ES-I3 (cell line): ENCODE measurements around the gene HBE1.

Source experiments
- H3K36me3 ChIP-seq: 2 replicates; pipeline ENCODE4 v1.6.1; 2013; ENCODE audit warnings: mild to moderate bottlenecking, low read length, control low read depth, moderate library complexity; ENCODE audit not compliant: insufficient read depth
- H3K4me1 ChIP-seq: 2 replicates; pipeline ENCODE4 v1.6.1; 2013; ENCODE audit warnings: mild to moderate bottlenecking, control low read depth, low read length; ENCODE audit not compliant: insufficient read depth
- H3K9ac ChIP-seq: 2 replicates; pipeline ENCODE4 v1.6.1; 2013; ENCODE audit warnings: low read depth, mild to moderate bottlenecking, low read length, moderate library complexity
- H3K9me3 ChIP-seq: 2 replicates; pipeline ENCODE4 v1.6.1; 2013; ENCODE audit warnings: mild to moderate bottlenecking, low read length, moderate library complexity; ENCODE audit not compliant: control insufficient read depth, insufficient read depth

Gene HBE1

DNA sequence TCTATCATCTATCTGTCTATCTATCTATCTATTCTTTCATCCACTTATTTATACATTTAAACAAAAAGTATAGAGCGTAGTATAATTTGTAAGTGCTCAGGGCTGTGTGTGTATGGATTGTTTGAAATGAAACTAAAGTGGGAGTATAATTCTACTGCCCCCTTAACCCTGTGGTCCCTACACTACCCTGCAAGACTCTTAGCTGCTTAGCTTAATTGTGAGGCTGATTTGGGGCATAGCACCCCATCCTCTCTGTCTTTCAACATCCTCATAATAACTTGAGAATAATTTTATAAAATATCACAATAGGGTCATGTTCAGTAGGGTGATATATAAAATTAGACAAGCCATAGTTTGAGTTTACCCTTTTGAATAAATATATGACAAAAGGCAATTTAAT, 20.4 kb upstream of the HBE1 start:
- no peaks in the 10 kb centered on the region for H3K36me3 ChIP-seq
- no peaks in the 10 kb centered on the region for H3K4me1 ChIP-seq
- no peak overlapping the region for H3K9ac ChIP-seq
- no peaks in the 10 kb centered on the region for H3K9me3 ChIP-seq

DNA sequence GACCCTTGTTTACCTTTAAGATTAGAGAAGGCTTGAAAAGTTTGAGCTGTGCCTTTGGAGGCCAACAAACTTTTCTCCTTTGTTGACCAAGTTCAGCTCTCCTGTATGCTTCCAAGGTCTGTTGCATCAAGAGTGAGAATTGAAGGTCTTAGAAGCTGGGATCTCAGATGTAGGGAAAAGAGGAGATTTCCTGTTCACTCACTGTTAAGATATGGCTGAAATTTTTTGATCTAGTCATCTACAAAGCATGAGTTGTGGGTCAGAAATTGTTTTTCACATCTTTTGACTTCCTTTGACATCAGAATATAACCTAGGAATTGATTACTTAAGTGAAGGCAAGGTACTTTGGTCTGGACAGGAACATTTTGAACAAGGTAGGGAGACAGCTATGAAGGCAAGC, 20.0 kb upstream of the HBE1 start:
- Histone ChIP-seq H3K9ac (no peak overlapping the region), H3K36me3 (no peaks in the 10 kb centered on the region), H3K9me3 (no peaks in the 10 kb centered on the region), H3K4me1 (no peaks in the 10 kb centered on the region)

DNA sequence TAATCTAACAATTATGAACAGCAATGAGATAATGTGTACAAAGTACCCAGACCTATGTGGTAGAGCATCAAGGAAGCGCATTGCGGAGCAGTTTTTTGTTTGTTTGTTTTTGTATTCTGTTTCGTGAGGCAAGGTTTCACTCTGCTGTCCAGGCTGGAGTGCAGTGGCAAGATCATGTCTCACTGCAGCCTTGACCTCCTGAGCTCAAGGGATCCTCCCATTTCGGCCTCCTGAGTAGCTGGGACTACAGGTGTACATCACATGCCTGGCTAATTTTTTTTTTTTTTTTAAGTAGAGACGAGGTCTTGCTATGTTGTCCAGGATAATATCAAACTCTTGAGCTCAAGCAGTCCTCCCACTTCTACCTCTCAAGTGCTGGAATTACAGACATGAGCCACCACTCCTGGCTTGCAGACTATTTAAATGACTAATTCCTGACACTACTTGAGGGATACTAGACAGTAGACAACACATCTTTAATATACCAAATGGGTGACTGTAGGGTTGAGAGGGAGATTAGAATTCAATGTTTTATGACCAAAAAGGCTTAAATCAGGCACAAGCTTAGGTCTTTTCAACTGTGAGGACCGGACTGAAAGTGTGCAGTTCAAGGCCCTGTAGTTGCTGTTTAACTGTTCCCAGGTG, 19.3 kb upstream of the HBE1 start:
- no peaks in the 10 kb centered on the region for H3K4me1 ChIP-seq

DNA sequence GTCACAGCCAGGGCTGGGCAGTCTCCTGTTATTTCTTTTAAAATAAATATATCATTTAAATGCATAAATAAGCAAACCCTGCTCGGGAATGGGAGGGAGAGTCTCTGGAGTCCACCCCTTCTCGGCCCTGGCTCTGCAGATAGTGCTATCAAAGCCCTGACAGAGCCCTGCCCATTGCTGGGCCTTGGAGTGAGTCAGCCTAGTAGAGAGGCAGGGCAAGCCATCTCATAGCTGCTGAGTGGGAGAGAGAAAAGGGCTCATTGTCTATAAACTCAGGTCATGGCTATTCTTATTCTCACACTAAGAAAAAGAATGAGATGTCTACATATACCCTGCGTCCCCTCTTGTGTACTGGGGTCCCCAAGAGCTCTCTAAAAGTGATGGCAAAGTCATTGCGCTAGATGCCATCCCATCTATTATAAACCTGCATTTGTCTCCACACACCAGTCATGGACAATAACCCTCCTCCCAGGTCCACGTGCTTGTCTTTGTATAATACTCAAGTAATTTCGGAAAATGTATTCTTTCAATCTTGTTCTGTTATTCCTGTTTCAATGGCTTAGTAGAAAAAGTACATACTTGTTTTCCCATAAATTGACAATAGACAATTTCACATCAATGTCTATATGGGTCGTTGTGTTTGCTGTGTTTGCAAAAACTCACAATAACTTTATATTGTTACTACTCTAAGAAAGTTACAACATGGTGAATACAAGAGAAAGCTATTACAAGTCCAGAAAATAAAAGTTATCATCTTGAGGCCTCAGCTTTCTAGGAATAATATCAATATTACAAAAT, 18.6 kb upstream of the HBE1 start:
- Histone ChIP-seq H3K36me3 (no peaks in the 10 kb centered on the region), H3K4me1 (no peaks in the 10 kb centered on the region), H3K9me3 (no peaks in the 10 kb centered on the region), H3K9ac (no peak overlapping the region)

More for the DNA sequence above, 19.3 kb upstream of the HBE1 start:
- no peaks in the 10 kb centered on the region for H3K36me3 ChIP-seq
- H3K9ac ChIP-seq: no peak overlapping the region
- no peaks in the 10 kb centered on the region for H3K9me3 ChIP-seq

DNA sequence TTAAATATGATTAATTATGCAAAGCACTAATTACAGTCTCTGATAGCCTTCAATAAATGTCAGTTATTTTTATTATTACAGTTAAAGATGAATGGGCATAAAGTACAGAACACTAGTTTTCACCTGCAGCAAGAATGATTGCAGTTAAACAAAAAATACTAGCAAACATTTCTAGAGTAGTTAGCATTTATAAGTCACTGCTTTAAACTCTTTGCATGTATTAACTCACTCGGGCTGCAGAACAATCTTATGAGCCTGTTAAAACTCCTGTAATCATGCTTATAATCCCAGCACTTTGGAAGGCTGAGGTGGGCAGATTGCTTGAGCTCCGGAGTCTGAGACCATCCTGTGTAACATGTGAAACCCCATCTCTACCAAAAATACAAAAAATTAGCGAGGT, 17.2 kb upstream of the HBE1 start:
- no peak overlapping the region for H3K9ac ChIP-seq
- H3K9me3 ChIP-seq: no peaks in the 10 kb centered on the region
- no peaks in the 10 kb centered on the region for H3K36me3 ChIP-seq
- no peaks in the 10 kb centered on the region for H3K4me1 ChIP-seq

DNA sequence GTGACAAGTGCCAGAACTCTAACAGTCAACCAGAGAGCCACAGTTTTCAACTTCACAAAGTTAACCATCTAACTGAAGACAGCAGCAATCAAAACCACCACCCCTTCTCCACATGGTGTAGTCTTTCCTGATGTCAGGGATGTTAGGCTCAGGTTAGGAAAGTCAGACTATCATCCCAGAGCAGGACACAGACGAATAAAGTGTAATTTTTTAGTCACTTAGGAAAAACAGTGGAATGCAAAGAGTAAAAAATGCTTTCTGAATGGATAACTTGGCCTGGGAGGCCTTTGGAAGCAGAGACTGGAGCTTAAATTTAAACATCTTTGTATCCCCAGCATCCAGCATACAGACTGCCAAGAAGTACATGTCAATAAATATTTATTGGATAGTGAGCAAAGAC, 16.6 kb upstream of the HBE1 start:
- Histone ChIP-seq H3K36me3 (no peaks in the 10 kb centered on the region), H3K4me1 (no peaks in the 10 kb centered on the region), H3K9ac (no peak overlapping the region)

DNA sequence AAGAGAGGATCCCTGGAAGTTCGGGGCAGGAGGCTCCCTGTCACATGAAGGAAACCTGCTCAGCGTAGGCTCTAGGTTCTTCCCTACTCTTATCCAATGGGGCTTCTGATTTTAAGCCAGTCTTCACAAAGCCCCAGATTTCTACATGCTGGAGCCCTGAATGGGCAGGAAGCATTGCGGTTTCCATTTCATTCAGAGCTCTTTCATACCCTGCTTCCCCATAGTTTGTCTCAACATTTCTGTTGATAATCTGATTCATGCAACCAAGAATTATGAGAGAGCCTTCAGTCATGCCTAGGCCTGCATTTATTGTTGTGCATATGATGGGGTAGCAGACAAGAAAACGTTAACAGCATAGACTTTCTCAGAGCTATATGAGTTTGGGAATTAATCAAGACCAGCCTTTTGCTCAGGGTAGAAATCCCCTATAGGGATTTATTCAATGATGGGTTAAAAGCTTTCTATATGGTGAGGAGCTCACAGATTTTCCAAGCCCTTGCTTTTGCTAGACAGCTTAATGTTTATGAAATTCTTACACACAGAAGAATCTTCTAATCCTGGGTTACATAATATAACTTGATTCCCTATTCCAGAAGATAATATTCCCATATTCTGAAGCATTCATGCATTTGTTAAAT, 16.1 kb upstream of the HBE1 start:
- no peaks in the 10 kb centered on the region for H3K9me3 ChIP-seq
- no peak overlapping the region for H3K9ac ChIP-seq
- H3K4me1 ChIP-seq: peaks cover 5% of the 10 kb centered on the region; the same call in 1 of the 2 replicates
- H3K36me3 ChIP-seq: no peaks in the 10 kb centered on the region

More for the DNA sequence above, 16.6 kb upstream of the HBE1 start:
- H3K9me3 ChIP-seq: no peaks in the 10 kb centered on the region

DNA sequence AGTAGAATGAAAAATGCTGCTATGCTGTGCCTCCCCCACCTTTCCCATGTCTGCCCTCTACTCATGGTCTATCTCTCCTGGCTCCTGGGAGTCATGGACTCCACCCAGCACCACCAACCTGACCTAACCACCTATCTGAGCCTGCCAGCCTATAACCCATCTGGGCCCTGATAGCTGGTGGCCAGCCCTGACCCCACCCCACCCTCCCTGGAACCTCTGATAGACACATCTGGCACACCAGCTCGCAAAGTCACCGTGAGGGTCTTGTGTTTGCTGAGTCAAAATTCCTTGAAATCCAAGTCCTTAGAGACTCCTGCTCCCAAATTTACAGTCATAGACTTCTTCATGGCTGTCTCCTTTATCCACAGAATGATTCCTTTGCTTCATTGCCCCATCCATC, 14.9 kb upstream of the HBE1 start:
- Histone ChIP-seq H3K9ac (no peak overlapping the region), H3K4me1 (peaks cover 6% of the 10 kb centered on the region; the same call in 1 of the 2 replicates)

DNA sequence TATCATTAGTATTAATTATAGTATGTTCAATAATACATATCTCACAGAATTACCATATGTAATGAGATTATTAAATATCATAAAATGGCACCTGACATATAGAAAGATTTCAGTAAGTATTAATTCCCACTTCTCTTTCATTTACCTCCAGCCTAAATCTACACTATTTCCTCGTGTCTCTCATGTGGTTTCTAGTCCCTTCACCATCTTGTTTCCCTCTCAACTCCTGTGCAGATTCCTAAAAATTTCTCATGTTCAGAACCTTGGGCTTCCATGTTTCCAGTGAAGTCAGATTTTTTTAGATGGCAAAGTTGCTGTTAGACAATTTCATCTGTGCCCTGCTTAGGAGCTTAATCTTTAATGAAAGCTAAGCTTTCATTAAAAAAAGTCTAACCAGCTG, 14.1 kb upstream of the HBE1 start:
- Histone ChIP-seq H3K9ac (no peak overlapping the region), H3K9me3 (no peaks in the 10 kb centered on the region), H3K36me3 (no peaks in the 10 kb centered on the region), H3K4me1 (peaks cover 6% of the 10 kb centered on the region; the same call in 1 of the 2 replicates)

More for the DNA sequence above, 14.9 kb upstream of the HBE1 start:
- no peaks in the 10 kb centered on the region for H3K9me3 ChIP-seq
- no peaks in the 10 kb centered on the region for H3K36me3 ChIP-seq

DNA sequence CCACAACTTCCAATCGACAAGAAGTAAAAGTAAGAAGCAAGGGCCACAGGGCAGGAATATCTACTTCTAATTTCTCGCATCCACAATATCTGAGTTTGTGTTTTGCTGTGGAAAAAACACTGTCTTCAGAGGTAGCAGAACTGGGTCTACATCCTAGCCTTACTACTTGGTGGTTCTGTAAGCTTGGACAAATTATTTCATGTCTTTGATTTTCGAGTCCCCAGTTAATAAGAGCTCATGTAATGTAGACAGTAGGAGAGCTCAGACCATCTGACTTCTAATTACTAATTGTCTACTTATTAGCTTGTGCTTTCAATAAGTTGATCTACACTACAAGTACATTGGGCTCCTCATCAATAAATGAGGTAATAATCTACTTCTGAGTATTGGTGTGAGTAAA, 13.3 kb upstream of the HBE1 start:
- H3K36me3 ChIP-seq: no peaks in the 10 kb centered on the region
- H3K4me1 ChIP-seq: peaks cover 6% of the 10 kb centered on the region; the same call in 1 of the 2 replicates
- no peaks in the 10 kb centered on the region for H3K9me3 ChIP-seq
- H3K9ac ChIP-seq: no peak overlapping the region

DNA sequence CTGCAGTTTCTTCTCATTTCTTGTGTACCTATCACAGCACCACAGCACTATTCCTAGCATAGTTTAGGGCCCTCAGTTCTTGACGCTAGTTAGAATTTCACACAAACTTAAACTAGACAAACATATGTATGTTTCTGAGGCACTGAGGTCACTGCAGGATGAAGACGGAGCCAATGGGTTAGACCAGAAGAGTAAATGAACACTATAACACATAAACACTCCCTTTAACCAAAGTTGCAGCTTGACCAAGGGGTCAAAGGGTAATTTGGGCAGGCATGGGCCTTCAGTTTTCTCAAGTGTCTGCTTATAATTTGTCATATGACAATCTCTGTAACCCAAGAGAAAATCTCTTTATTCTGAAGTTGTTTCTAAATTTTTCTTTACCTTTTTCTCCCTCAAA, 12.9 kb upstream of the HBE1 start:
- H3K9me3 ChIP-seq: no peaks in the 10 kb centered on the region
- no peaks in the 10 kb centered on the region for H3K36me3 ChIP-seq
- peaks cover 6% of the 10 kb centered on the region; the same call in 1 of the 2 replicates for H3K4me1 ChIP-seq
- no peak overlapping the region for H3K9ac ChIP-seq

DNA sequence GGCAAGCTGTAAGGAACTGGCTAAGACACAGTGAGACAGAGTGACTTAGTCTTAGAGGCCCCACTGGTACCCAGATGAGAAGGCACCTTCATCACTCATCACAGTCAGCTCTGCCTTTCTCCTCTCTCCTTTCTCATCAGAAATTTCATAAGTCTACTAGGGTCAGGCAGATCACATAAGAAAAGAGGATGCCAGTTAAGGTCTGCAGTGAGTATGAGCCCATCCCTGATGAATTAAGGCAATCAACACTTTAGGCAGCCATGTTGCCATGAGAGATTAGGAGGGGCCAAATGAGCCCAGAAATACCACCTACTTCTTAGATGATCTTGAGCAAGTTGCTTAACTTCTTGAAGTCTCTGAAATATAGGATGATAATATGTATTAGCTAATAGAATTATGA, 11.9 kb upstream of the HBE1 start:
- Histone ChIP-seq H3K36me3 (no peaks in the 10 kb centered on the region), H3K4me1 (peaks cover 6% of the 10 kb centered on the region; the same call in 1 of the 2 replicates), H3K9ac (no peak overlapping the region), H3K9me3 (no peaks in the 10 kb centered on the region)

DNA sequence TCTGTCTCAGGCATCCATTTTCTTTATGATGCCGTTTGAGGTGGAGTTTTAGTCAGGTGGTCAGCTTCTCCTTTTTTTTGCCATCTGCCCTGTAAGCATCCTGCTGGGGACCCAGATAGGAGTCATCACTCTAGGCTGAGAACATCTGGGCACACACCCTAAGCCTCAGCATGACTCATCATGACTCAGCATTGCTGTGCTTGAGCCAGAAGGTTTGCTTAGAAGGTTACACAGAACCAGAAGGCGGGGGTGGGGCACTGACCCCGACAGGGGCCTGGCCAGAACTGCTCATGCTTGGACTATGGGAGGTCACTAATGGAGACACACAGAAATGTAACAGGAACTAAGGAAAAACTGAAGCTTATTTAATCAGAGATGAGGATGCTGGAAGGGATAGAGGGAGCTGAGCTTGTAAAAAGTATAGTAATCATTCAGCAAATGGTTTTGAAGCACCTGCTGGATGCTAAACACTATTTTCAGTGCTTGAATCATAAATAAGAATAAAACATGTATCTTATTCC, 10.9 kb upstream of the HBE1 start:
- Histone ChIP-seq H3K9ac (no peak overlapping the region), H3K4me1 (peaks cover 6% of the 10 kb centered on the region; the same call in 1 of the 2 replicates), H3K9me3 (no peaks in the 10 kb centered on the region), H3K36me3 (no peaks in the 10 kb centered on the region)

DNA sequence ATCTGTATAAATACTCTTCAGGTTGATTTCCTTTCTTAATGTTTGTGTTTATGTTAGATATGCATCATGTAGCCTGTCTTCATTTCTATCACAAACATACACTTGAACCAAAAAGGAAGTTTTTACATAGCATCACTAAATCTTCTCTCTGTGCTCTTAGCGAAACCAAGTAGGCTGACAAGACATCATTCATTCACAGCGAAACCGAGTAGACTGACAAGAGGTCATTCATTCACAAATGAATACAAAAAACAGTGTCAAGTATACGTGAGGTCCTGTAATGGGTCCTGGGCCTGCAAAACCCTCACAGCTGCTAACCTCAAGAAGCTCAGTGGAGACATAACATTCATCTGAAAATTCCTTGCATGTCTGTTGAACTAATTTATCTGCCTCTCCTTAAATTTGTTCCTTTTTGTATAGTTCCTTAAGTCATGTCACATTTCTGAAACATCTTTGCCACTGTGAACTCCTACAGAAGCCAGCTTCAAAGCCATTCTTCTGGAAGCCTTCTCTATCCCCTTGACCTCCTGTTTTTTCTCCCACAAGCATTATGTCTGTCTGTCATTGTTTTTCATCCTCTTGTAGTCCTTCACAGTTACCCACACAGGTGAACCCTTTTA, 9.8 kb upstream of the HBE1 start:
- no peaks in the 10 kb centered on the region for H3K36me3 ChIP-seq
- H3K4me1 ChIP-seq: peaks cover 8% of the 10 kb centered on the region; the same call in 1 of the 2 replicates
- no peaks in the 10 kb centered on the region for H3K9me3 ChIP-seq
- no peak overlapping the region for H3K9ac ChIP-seq
